Pancreas (tissue), 10 donors: ENCODE results near the gene PTGFRN. TPM values are rescaled to one million over a fixed set of nuclear protein-coding genes. Genes with fewer than 3 reads are reported as not detected.

Experiments used
- ATAC-seq, 4 donors: fragments of 200-7000 bp; cut with Tn5 transposase; one replicate each; pipeline versions ENCODE4 v1.8.0 to v1.9.1; 2020; ENCODE audit warnings: mild to moderate bottlenecking in 4 of 4, moderate library complexity in 4 of 4
- DNase-seq, 6 donors: peaks; one replicate each; pipeline ENCODE4 v3.0.0-alpha.2; 2020
- FAIRE-seq: peaks from 2 replicates; lab custom pipeline; 2012; peaks lifted over from hg19 to GRCh38; lab: Jason Lieb, UNC
- H3K27ac ChIP-seq, 4 donors: fragments of 200-600 bp; sonication (generic); 1 replicate in 3 of 4; 2 replicates in 1 of 4; pipeline versions ENCODE4 v1.5.0 to v1.8.0; 2020
- H3K27me3 ChIP-seq, 4 donors: fragments of 200-600 bp; one replicate each; pipeline ENCODE4 v1.8.0; 2021
- H3K36me3 ChIP-seq, 3 donors: fragments of 200-600 bp; sonication (generic) in 1 of 3; one replicate each; pipeline versions ENCODE4 v1.5.0 to v1.8.0; 2020 to 2021
- H3K4me1 ChIP-seq, 3 donors: fragments of 200-600 bp; one replicate each; pipeline ENCODE4 v1.8.0; 2021
- H3K4me3 ChIP-seq, 4 donors: fragments of 200-600 bp; sonication (generic) in 2 of 4; one replicate each; pipeline versions ENCODE4 v1.5.0 to v1.8.0; 2020 to 2021
- H3K9me3 ChIP-seq, 4 donors: fragments of 200-600 bp; one replicate each; pipeline ENCODE4 v1.8.0; 2021
- CTCF ChIP-seq, 4 donors: fragments of 200-600 bp; sonication (generic) in 3 of 4; IDR thresholded peaks; one replicate each; pipeline versions ENCODE4 v1.5.0 to v1.8.0; 2021; ENCODE audit warnings: antibody characterized with exemption in 4 of 4
- WGBS, 2 donors: extraction: QIAGEN DNeasy Blood & Tissue Kit; methylation state at CpG; one replicate each; pipeline ENCODE4 v1.1.7; 2013; 5-methylcytosine and 5-hydroxymethylcytosine counted together
- intact Hi-C, 3 donors: fragments of 100-400 bp; cut with DNase I; formaldehyde crosslinking; loops; one replicate each; pipeline versions ENCODE4 v1.11.1 to v1.14.2; 2022
- polyA plus RNA-seq, 2 donors: library from polyadenylated mRNA; stranded (reverse); fragments of 200-250 nt; gene quantifications; one replicate each; pipeline ENCODE4 v1.2.3, GENCODE V29; 2013
- total RNA-seq, 6 donors: library from RNA; stranded (reverse); fragmentation: NEBNext Ultra II Directional in 4 of 6; extraction: Animal tissue kit (Norgen Biotek cat#: 25700) in 4 of 6; gene quantifications; one replicate each; pipeline versions ENCODE4 v1.2.1 to v1.2.4, GENCODE V29; 2021 to 2023
- donor health status: healthy with polysubstance abuse.
- donor health status: DM: no; HTN: no; CAD: no; lungs with moderate emphysema.
- donor health status: DM: no; HTN: no; CAD: no.
- donor health status: control.
- donor health status: control.
- donor health status: Bipolar disorder and iron deficiency.
- donor health status: DM: yes; HTN: yes; CAD: no.
- donor health status: DM: no; HTN: no; CAD: no.
- donor health status: DM: no; HTN: no; CAD: no.
- donor health status: DM: yes; HTN: yes; CAD: no.

The PTGFRN gene
- total and polyA plus RNA-seq, 8 donors, result 9.9 to 62.0 (median 21.3) TPM

- intact Hi-C loops, result no loop called here
- Histone ChIP-seq H3K36me3 (no peaks in the 10 kb centered on the region), H3K4me1 (peaks cover 0 to 3% (median under 1%) of the 10 kb centered on the region in 3 donors), H3K27me3 (no peaks in the 10 kb centered on the region), H3K27ac (no peak overlapping the region), H3K4me3 (no peak overlapping the region), H3K9me3 (no peaks in the 10 kb centered on the region)
- DNase-seq (no peak), ATAC-seq (no peak), FAIRE-seq (no peak)
- no peak for TF ChIP-seq CTCF (IDR thresholded peaks at IDR 0.05)
- WGBS, 2 donors, result 87 to 89% methylated on average over 3 of the region's 3 CpGs
These were observed 2.9 kb upstream of the PTGFRN start for GRCh38 chr1:116906812-116907211.

- H3K4me3 ChIP-seq, result no peak overlapping the region
- TF ChIP-seq CTCF (IDR thresholded peaks at IDR 0.05), result no peak
- H3K36me3 ChIP-seq, result no peaks in the 10 kb centered on the region
- H3K27ac ChIP-seq, result no peak overlapping the region
- H3K4me1 ChIP-seq, result peaks cover 0 to 9% (median 4%) of the 10 kb centered on the region in 3 donors
- H3K27me3 ChIP-seq, result no peaks in the 10 kb centered on the region
- ATAC-seq (no peak), FAIRE-seq (no peak), DNase-seq (no peak)
- intact Hi-C loops, result no loop called here
- 98 to 99% methylated on average over 3 of the region's 3 CpGs for WGBS, 2 donors
- H3K9me3 ChIP-seq, result no peaks in the 10 kb centered on the region
These were observed 2.4 kb upstream of the PTGFRN start for GRCh38 chr1:116907351-116907750.

GRCh38 chr1:116908266-116908665 is 1.4 kb upstream of the PTGFRN start:
- H3K4me1 ChIP-seq, result peaks cover 0 to 15% (median 4%) of the 10 kb centered on the region in 3 donors
- DNase-seq (no peak), ATAC-seq (no peak), FAIRE-seq (no peak)
- no peaks in the 10 kb centered on the region for H3K36me3 ChIP-seq
- intact Hi-C loops, result no loop called here
- no peaks in the 10 kb centered on the region for H3K27me3 ChIP-seq
- H3K27ac ChIP-seq, result no peak overlapping the region
- no peaks in the 10 kb centered on the region for H3K9me3 ChIP-seq
- WGBS, 2 donors, result 97 to 98% methylated on average over 9 of the region's 9 CpGs
- TF ChIP-seq CTCF (IDR thresholded peaks at IDR 0.05), result no peak
- H3K4me3 ChIP-seq, result no peak overlapping the region

- peak overlapping the region in 2 of 4 donors; percentile 88 for H3K27ac ChIP-seq
- FAIRE-seq (no peak), DNase-seq (no peak), ATAC-seq (no peak)
- intact Hi-C loops, result no loop called here
- H3K36me3 ChIP-seq, result no peaks in the 10 kb centered on the region
- no peak for TF ChIP-seq CTCF (IDR thresholded peaks at IDR 0.05)
- no peaks in the 10 kb centered on the region for H3K9me3 ChIP-seq
- peaks cover 0 to 15% (median 4%) of the 10 kb centered on the region in 3 donors for H3K4me1 ChIP-seq
- 84 to 85% methylated on average over 13 of the region's 13 CpGs for WGBS, 2 donors
- peak overlapping the region in 2 of 4 donors; percentile 82 to 87 for H3K4me3 ChIP-seq
- no peaks in the 10 kb centered on the region for H3K27me3 ChIP-seq
These were observed 750 bp upstream of the PTGFRN start for GRCh38 chr1:116908820-116909511.
